ENCODE data around the gene CCDC126.

Gene CCDC126

DNA sequence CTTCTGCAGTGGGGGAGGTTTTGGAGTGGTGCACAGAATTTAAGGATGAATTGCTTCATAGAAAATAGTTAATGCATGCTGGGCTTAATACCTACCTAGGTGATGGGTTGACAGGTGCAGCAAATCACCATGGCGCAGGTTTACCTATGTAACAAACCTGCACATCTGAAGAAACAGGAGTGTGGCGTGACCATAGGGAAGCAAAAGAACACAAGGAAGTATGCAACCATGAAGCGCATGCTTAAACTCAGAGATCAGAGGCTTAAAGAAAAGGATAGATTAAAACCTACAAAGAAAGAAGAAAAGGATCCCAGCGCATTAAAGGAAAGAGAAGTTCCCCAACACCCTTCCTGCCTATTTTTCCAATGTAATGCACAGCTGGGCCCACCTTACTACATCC, 22.0 kb downstream of the CCDC126 start (continued):
- TF ChIP-seq, protein P1, sequence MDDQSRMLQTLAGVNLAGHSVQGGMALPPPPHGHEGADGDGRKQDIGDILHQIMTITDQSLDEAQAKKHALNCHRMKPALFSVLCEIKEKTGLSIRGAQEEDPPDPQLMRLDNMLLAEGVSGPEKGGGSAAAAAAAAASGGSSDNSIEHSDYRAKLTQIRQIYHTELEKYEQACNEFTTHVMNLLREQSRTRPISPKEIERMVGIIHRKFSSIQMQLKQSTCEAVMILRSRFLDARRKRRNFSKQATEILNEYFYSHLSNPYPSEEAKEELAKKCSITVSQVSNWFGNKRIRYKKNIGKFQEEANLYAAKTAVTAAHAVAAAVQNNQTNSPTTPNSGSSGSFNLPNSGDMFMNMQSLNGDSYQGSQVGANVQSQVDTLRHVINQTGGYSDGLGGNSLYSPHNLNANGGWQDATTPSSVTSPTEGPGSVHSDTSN (CRISPR knock-in tag; IDR thresholded peaks at IDR 0.05) = no peak
- TF ChIP-seq ZBTB17 (tag by site-specific recombination; IDR thresholded peaks at IDR 0.05) = no peak
- no peak for TF ChIP-seq SP3 (tag by site-specific recombination; IDR thresholded peaks at IDR 0.05)
- TF ChIP-seq, protein P2, sequence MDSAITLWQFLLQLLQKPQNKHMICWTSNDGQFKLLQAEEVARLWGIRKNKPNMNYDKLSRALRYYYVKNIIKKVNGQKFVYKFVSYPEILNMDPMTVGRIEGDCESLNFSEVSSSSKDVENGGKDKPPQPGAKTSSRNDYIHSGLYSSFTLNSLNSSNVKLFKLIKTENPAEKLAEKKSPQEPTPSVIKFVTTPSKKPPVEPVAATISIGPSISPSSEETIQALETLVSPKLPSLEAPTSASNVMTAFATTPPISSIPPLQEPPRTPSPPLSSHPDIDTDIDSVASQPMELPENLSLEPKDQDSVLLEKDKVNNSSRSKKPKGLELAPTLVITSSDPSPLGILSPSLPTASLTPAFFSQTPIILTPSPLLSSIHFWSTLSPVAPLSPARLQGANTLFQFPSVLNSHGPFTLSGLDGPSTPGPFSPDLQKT (IDR thresholded peaks at IDR 0.05; ENCODE audit: borderline replicate concordance, low read depth, low read length) = no peak
- no peak for TF ChIP-seq ZNF621 (tag by site-specific recombination; IDR thresholded peaks at IDR 0.05)
- TF ChIP-seq ZNF660 (tag by site-specific recombination; IDR thresholded peaks at IDR 0.05) = no peak
- no peak for TF ChIP-seq KLF16 (tag by site-specific recombination; IDR thresholded peaks at IDR 0.05)
- TF ChIP-seq GLIS2 (tag by site-specific recombination; IDR thresholded peaks at IDR 0.05) = no peak
- no peak for TF ChIP-seq ZNF521 (tag by site-specific recombination; IDR thresholded peaks at IDR 0.05)

DNA sequence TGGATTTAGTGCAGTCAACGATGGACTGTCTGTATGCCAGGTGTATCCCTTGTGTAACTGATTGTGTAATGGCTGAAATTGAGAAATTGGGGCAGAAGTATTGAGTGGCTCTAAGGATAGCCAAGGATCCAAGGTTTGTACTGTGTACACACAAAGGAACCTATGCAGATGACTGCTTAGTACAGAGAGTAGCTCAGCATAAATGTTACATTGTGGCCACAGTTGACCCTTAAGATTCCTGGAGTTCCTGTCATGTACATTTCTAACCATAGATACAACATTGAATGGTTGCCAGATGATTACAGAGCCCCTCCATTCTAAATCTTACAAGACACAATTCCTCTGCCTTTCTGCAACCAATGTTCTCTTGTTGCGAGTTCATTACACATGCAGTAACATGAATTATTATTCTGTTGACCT, 25.3 kb downstream of the CCDC126 start:
- ChIA-PET CTCF (interaction anchor here (0.7 kb wide), 1 partner anchor 1478 kb away, joined by 3 read pairs; no protein-coding TSS in a partner anchor), POLR2A (interaction anchor here (0.6 kb wide), 3 partner anchors 21 to 333 kb away, joined by 3 to 7 read pairs (median 5); no protein-coding TSS in a partner anchor)
- Histone ChIP-seq H3K9me3 (ENCODE audit: control insufficient read depth, insufficient read depth, low read depth, low read length) (no peaks in the 10 kb centered on the region), H3K4me1 (ENCODE audit: control insufficient read depth, insufficient read depth, low read length) (no peaks in the 10 kb centered on the region), H3K36me3 (ENCODE audit: control insufficient read depth in 2 of 2, insufficient read depth in 1 of 2, low read length in 2 of 2) (no peaks in the 10 kb centered on the region; a peak in 1 of 3 replicates), H3K4me3 (ENCODE audit: low read depth, low read length) (no peak overlapping the region), H3K27ac (ENCODE audit: extremely low read depth, low read depth, low read length) (no peak overlapping the region)
- TF ChIP-seq, protein P3, sequence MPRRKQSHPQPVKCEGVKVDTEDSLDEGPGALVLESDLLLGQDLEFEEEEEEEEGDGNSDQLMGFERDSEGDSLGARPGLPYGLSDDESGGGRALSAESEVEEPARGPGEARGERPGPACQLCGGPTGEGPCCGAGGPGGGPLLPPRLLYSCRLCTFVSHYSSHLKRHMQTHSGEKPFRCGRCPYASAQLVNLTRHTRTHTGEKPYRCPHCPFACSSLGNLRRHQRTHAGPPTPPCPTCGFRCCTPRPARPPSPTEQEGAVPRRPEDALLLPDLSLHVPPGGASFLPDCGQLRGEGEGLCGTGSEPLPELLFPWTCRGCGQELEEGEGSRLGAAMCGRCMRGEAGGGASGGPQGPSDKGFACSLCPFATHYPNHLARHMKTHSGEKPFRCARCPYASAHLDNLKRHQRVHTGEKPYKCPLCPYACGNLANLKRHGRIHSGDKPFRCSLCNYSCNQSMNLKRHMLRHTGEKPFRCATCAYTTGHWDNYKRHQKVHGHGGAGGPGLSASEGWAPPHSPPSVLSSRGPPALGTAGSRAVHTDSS (tag by site-specific recombination; IDR thresholded peaks at IDR 0.05) = no peak
- TF ChIP-seq, protein P4, sequence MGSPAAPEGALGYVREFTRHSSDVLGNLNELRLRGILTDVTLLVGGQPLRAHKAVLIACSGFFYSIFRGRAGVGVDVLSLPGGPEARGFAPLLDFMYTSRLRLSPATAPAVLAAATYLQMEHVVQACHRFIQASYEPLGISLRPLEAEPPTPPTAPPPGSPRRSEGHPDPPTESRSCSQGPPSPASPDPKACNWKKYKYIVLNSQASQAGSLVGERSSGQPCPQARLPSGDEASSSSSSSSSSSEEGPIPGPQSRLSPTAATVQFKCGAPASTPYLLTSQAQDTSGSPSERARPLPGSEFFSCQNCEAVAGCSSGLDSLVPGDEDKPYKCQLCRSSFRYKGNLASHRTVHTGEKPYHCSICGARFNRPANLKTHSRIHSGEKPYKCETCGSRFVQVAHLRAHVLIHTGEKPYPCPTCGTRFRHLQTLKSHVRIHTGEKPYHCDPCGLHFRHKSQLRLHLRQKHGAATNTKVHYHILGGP (tag by site-specific recombination; IDR thresholded peaks at IDR 0.05) = no peak
- TF ChIP-seq ZNF510 (tag by site-specific recombination; IDR thresholded peaks at IDR 0.05; ENCODE audit: insufficient replicate concordance) = no peak
- TF ChIP-seq ZNF223 (tag by site-specific recombination; IDR thresholded peaks at IDR 0.05) = no peak
- TF ChIP-seq, protein P5, sequence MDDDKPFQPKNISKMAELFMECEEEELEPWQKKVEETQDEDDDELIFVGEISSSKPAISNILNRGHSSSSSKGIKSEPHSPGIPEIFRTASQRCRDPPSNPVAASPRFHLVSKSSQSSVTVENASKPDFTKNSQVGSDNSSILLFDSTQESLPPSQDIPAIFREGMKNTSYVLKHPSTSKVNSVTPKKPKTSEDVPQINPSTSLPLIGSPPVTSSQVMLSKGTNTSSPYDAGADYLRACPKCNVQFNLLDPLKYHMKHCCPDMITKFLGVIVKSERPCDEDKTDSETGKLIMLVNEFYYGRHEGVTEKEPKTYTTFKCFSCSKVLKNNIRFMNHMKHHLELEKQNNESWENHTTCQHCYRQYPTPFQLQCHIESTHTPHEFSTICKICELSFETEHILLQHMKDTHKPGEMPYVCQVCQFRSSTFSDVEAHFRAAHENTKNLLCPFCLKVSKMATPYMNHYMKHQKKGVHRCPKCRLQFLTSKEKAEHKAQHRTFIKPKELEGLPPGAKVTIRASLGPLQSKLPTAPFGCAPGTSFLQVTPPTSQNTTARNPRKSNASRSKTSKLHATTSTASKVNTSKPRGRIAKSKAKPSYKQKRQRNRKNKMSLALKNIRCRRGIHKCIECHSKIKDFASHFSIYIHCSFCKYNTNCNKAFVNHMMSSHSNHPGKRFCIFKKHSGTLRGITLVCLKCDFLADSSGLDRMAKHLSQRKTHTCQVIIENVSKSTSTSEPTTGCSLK (tag by site-specific recombination; IDR thresholded peaks at IDR 0.05) = no peak
- TF ChIP-seq, protein P6, sequence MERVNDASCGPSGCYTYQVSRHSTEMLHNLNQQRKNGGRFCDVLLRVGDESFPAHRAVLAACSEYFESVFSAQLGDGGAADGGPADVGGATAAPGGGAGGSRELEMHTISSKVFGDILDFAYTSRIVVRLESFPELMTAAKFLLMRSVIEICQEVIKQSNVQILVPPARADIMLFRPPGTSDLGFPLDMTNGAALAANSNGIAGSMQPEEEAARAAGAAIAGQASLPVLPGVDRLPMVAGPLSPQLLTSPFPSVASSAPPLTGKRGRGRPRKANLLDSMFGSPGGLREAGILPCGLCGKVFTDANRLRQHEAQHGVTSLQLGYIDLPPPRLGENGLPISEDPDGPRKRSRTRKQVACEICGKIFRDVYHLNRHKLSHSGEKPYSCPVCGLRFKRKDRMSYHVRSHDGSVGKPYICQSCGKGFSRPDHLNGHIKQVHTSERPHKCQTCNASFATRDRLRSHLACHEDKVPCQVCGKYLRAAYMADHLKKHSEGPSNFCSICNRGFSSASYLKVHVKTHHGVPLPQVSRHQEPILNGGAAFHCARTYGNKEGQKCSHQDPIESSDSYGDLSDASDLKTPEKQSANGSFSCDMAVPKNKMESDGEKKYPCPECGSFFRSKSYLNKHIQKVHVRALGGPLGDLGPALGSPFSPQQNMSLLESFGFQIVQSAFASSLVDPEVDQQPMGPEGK (tag by site-specific recombination; IDR thresholded peaks at IDR 0.05) = no peak
- TF ChIP-seq ZNF324 (tag by site-specific recombination; IDR thresholded peaks at IDR 0.05) = no peak
- TF ChIP-seq TCF7L2 (IDR thresholded peaks at IDR 0.05; ENCODE audit: borderline replicate concordance, low read depth, low read length) = no peak
- TF ChIP-seq BCL11A (tag by site-specific recombination; IDR thresholded peaks at IDR 0.05; ENCODE audit: low read depth) = no peak
- TF ChIP-seq HOXD13 (CRISPR knock-in tag; IDR thresholded peaks at IDR 0.05; ENCODE audit: borderline replicate concordance) = no peak
